GM19452 (cell line): ENCODE measurements around the gene HOXB13.

Source experiments
- ATAC-seq: cut with Tn5 transposase; IDR thresholded peaks from one replicate; pipeline ENCODE4 v1.9.1; 2021; ENCODE audit not compliant: unreplicated experiment

The HOXB13 gene

GRCh38 chr17:48715496-48716399 lies 12.8 kb downstream of the HOXB13 start:
- ATAC-seq: no peak

- ATAC-seq: no peak
Measured at GRCh38 chr17:48711128-48711527, 17.4 kb downstream of the HOXB13 start.

GRCh38 chr17:48704361-48705248 lies 23.9 kb downstream of the HOXB13 start:
- no peak for ATAC-seq

GRCh38 chr17:48701864-48702532 lies 26.6 kb downstream of the HOXB13 start:
- ATAC-seq: no peak

- no peak for ATAC-seq
Measured at GRCh38 chr17:48693178-48693577, 35.4 kb downstream of the HOXB13 start.

- no peak for ATAC-seq
Measured at GRCh38 chr17:48692049-48692448, 36.5 kb downstream of the HOXB13 start.

- no peak for ATAC-seq
Measured at GRCh38 chr17:48690655-48691054, 37.9 kb downstream of the HOXB13 start.

- no peak for ATAC-seq
Measured at GRCh38 chr17:48681609-48682008, 46.9 kb downstream of the HOXB13 start.

- ATAC-seq: no peak
Measured at GRCh38 chr17:48679385-48680096, 49.0 kb downstream of the HOXB13 start.

- ATAC-seq: peak; percentile 60
Measured at GRCh38 chr17:48678141-48678971, 50.2 kb downstream of the HOXB13 start.

- ATAC-seq: no peak
Measured at GRCh38 chr17:48676963-48677558, 51.5 kb downstream of the HOXB13 start.
